Upper lobe of left lung (tissue), 4 donors: ENCODE results near the gene GRIK3.

Experiments
- CTCF ChIP-seq, 6 experiments: fragments of 450-650 bp in 4 of 6; fragments of 200-600 bp in 2 of 6; sonication (generic) in 2 of 6; IDR thresholded peaks; one replicate each; pipeline ENCODE4 v1.5.1; 2016 to 2019; ENCODE audit warnings: antibody characterized with exemption in 6 of 6
- POLR2AphosphoS5 ChIP-seq, 2 donors: sonication (generic); formaldehyde crosslinking; IDR thresholded peaks; one replicate each; pipeline ENCODE4 v1.5.1; 2017; ENCODE audit warnings: antibody characterized with exemption in 2 of 2

DNA sequence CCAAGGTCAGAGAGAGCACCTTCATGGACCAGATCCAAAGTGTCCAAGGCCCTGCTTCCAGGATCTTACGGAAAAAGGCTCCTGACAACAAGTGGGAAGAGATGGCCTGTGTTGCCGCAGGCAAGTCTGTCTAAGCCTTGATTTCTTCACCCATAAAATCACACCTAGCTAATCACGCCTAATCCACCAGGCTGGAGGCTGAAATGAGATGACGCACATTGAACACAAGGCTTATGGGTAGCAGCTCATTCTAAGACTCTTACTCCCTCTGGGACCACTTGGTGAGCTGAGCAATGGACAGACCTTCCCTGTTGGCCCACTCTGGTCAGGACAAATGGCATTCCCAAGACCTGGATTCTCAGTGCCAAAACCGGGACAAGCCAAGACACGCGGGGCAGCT is 38.2 kb downstream of the GRIK3 start:
- TF ChIP-seq CTCF (IDR thresholded peaks at IDR 0.05) (no peak), POLR2AphosphoS5 (IDR thresholded peaks at IDR 0.05) (no peak)
